HCT116 (cell line): ENCODE measurements around the gene FARP1. TPM values are rescaled to one million over a fixed set of nuclear protein-coding genes. Genes with fewer than 3 reads are reported as not detected.

Experiments used
- ATAC-seq: fragments of 200-7000 bp; cut with Tn5 transposase; 2 replicates; pipeline ENCODE4 v1.9.1; 2020; ENCODE audit warnings: mild to moderate bottlenecking, moderate library complexity
- BruUV-seq: library from RNA; stranded (reverse); fragments of 400-500 nt; replicated peaks from 2 replicates; lab custom pipeline; 2021; lab: Mats Ljungman, UMichigan
- CTCF ChIA-PET: fragments of 300-600 bp; sonication (Branson Sonifier 250); formaldehyde crosslinking; loops from one replicate; lab custom pipeline; 2021; ENCODE audit warnings: antibody characterized with exemption; lab: Charles Lee
- POLR2A ChIA-PET: fragments of 300-600, 350-600 bp; sonication (Branson Sonifier 250); formaldehyde crosslinking; loops from one replicate; lab custom pipeline; 2021; ENCODE audit warnings: antibody characterized with exemption; lab: Charles Lee
- RAD21 ChIA-PET, 2 experiments: fragments of 300-600 bp; sonication (Branson Sonifier 250); formaldehyde crosslinking; loops; one replicate each; lab custom pipeline; 2023; ENCODE audit warnings: low total read pairs in 2 of 2; ENCODE audit not compliant: uncharacterized antibody in 2 of 2, unreplicated experiment in 2 of 2, low non-redundant PET in 1 of 2; lab: Charles Lee
- DNase-seq: peaks from one replicate; pipeline ENCODE4 v3.0.0-alpha.2; 2010; ENCODE audit warnings: low read depth, low spot score
- H2AFZ ChIP-seq: fragments of 200-600 bp; shearing (Covaris generic), sonication (generic); 2 replicates; pipeline ENCODE4 v1.6.1; 2017; ENCODE audit warnings: low read depth, mixed run types, mixed read lengths, antibody characterized with exemption, low read length; ENCODE audit not compliant: poor library complexity, severe bottlenecking
- H3K27ac ChIP-seq: 2 replicates; pipeline ENCODE4 v1.5.1; 2012; ENCODE audit warnings: low read depth, low read length
- H3K27me3 ChIP-seq: fragments of 200-600 bp; sonication (generic); 2 replicates; pipeline ENCODE4 v1.6.1; 2016; ENCODE audit warnings: mixed run types, low read length, mixed read lengths; ENCODE audit not compliant: insufficient read depth
- H3K36me3 ChIP-seq, 2 experiments: fragments of 200-500 bp in 1 of 2; fragments of 200-600 bp in 1 of 2; sonication (Bioruptor generic) in 1 of 2; sonication (generic) in 1 of 2; 2 replicates each; pipeline versions ENCODE4 v1.5.1 to v1.6.1; 2014 to 2016; ENCODE audit warnings: low read length in 2 of 2, inconsistent platforms in 1 of 2, mixed read lengths in 1 of 2, mixed run types in 1 of 2; ENCODE audit not compliant: insufficient read depth in 2 of 2, control insufficient read depth in 1 of 2
- H3K4me1 ChIP-seq, 2 experiments: fragments of 200-600 bp in 1 of 2; sonication (generic) in 1 of 2; 2 replicates each; pipeline versions ENCODE4 v1.5.1 to v1.6.1; 2012 to 2017; ENCODE audit warnings: low read length in 2 of 2, inconsistent platforms in 1 of 2, mild to moderate bottlenecking in 1 of 2, mixed read lengths in 1 of 2, mixed run types in 1 of 2, moderate library complexity in 1 of 2; ENCODE audit not compliant: insufficient read depth in 2 of 2, control insufficient read depth in 1 of 2
- H3K4me2 ChIP-seq: fragments of 200-600 bp; sonication (generic); 2 replicates; pipeline ENCODE4 v1.6.1; 2017; ENCODE audit warnings: mixed run types, low read length, mixed read lengths
- H3K4me3 ChIP-seq, 2 experiments: fragments of 200-600 bp in 1 of 2; sonication (generic) in 1 of 2; replicated peaks in 1 of 2; 2 replicates each; pipeline ENCODE4 v1.5.1; 2011 to 2016; ENCODE audit warnings: low read length in 2 of 2, control low read depth in 1 of 2, low read depth in 1 of 2, mild to moderate bottlenecking in 1 of 2, mixed read lengths in 1 of 2, mixed run types in 1 of 2
- H3K79me2 ChIP-seq: fragments of 200-600 bp; sonication (generic); 2 replicates; pipeline ENCODE4 v1.6.1; 2017; ENCODE audit warnings: mild to moderate bottlenecking, mixed run types, low read length, moderate library complexity, mixed read lengths; ENCODE audit not compliant: insufficient read depth
- H3K9ac ChIP-seq: fragments of 200-600 bp; sonication (generic); 2 replicates; pipeline ENCODE4 v1.6.1; 2016; ENCODE audit warnings: low read length, mixed read lengths
- H3K9me2 ChIP-seq: fragments of 200-600 bp; sonication (generic), shearing (Covaris generic); 2 replicates; pipeline ENCODE4 v1.6.1; 2017; ENCODE audit warnings: mixed run types, mild to moderate bottlenecking, moderate library complexity; ENCODE audit not compliant: insufficient read depth
- H3K9me3 ChIP-seq, 2 experiments: fragments of 200-500 bp in 1 of 2; fragments of 200-600 bp in 1 of 2; sonication (Bioruptor generic) in 1 of 2; sonication (generic) in 1 of 2; 2 replicates each; pipeline ENCODE4 v1.6.1; 2014 to 2017; ENCODE audit warnings: low read length in 2 of 2, mixed read lengths in 2 of 2, inconsistent platforms in 1 of 2, low read depth in 1 of 2, mild to moderate bottlenecking in 1 of 2, mixed run types in 1 of 2, moderate library complexity in 1 of 2; ENCODE audit not compliant: control insufficient read depth in 1 of 2, insufficient read depth in 1 of 2
- H4K20me1 ChIP-seq: fragments of 200-600 bp; sonication (generic), shearing (Covaris generic); 2 replicates; pipeline ENCODE4 v1.6.1; 2017; ENCODE audit warnings: mixed run types, mild to moderate bottlenecking, moderate library complexity; ENCODE audit not compliant: insufficient read depth
- CEBPB ChIP-seq: IDR thresholded peaks from 2 replicates; pipeline ENCODE4 v1.6.1; 2012; ENCODE audit warnings: low read depth
- ELF1 ChIP-seq: IDR thresholded peaks from 2 replicates; pipeline ENCODE4 v1.6.1; 2012; ENCODE audit warnings: low read depth, borderline replicate concordance
- EZH2 ChIP-seq: fragments of 200-600 bp; sonication (generic); IDR thresholded peaks from 2 replicates; pipeline ENCODE4 v1.6.1; 2017; ENCODE audit warnings: antibody characterized with exemption, mixed run types
- FOSL1 ChIP-seq: IDR thresholded peaks from 2 replicates; pipeline ENCODE4 v1.6.1; 2012; ENCODE audit warnings: low read depth
- POLR2AphosphoS5 ChIP-seq: IDR thresholded peaks from 2 replicates; pipeline ENCODE4 v1.6.1; 2011; ENCODE audit warnings: mild to moderate bottlenecking, low read depth, low read length, moderate library complexity
- RAD21 ChIP-seq: IDR thresholded peaks from 2 replicates; pipeline ENCODE4 v1.6.1; 2012; ENCODE audit warnings: low read depth, mild to moderate bottlenecking
- SIN3A ChIP-seq: IDR thresholded peaks from 2 replicates; pipeline ENCODE4 v1.6.1; 2012; ENCODE audit warnings: low read depth
- SRF ChIP-seq: IDR thresholded peaks from 2 replicates; pipeline ENCODE4 v1.6.1; 2012; ENCODE audit warnings: low read depth
- TCF7L2 ChIP-seq: IDR thresholded peaks from 2 replicates; pipeline ENCODE4 v1.7.0; 2011; ENCODE audit warnings: borderline replicate concordance, inconsistent platforms; ENCODE audit not compliant: insufficient read depth, insufficient read length; ENCODE audit errors: extremely low read depth
- YY1 ChIP-seq: IDR thresholded peaks from 2 replicates; pipeline ENCODE4 v1.6.1; 2011; ENCODE audit warnings: low read length, low read depth, moderate library complexity, mild to moderate bottlenecking; ENCODE audit not compliant: insufficient replicate concordance; ENCODE audit errors: extremely low read depth
- intact Hi-C: fragments of 100-400 bp; cut with micrococcal nuclease; formaldehyde crosslinking; loops from 2 replicates; pipeline ENCODE4 v1.10.0; 2022
- total RNA-seq: library from RNA; stranded (reverse); gene quantifications from one replicate; pipeline ENCODE4 v1.2.1, GENCODE V29; 2021; ENCODE audit not compliant: unreplicated experiment
- TF ChIP-seq, protein P1 (sequence below): IDR thresholded peaks from 2 replicates; pipeline ENCODE4 v1.6.1; 2012
- TF ChIP-seq, protein P2 (sequence below): IDR thresholded peaks from 2 replicates; pipeline ENCODE4 v1.6.1; 2012

The FARP1 gene
- total RNA-seq, 1 experiment from 2014 or later: 30.5 TPM

DNA sequence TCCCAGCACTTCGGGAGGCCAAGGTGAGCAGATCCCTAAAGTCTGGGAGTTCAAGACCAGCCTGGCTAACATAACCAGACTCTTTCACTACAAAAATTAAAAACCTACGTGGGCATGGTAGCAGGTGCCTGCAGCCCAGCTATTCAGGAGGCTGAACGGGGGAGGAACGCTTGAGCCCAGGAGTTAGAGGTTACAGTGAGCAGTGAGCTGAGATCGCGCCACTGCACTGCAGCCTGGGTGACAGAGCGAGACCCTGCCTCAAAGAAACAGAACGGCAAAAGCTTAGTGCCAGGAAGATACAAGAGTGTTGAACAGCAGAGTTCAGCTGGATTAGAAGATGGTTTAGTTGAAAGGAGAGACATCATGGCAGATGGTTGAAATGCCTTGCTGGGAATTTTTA, 58.3 kb downstream of the FARP1 start:
- TF ChIP-seq, protein P1, sequence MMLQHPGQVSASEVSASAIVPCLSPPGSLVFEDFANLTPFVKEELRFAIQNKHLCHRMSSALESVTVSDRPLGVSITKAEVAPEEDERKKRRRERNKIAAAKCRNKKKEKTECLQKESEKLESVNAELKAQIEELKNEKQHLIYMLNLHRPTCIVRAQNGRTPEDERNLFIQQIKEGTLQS: no peak
- TF ChIP-seq SIN3A: no peak
- TF ChIP-seq TCF7L2: no peak
- TF ChIP-seq, all 23 proteins: peak for 0
- no TSS peak for BruUV-seq
- Histone ChIP-seq H3K36me3 (no peaks in the 10 kb centered on the region), H3K27ac (no peak overlapping the region), H3K9me3 (peaks cover 0 to 4% of the 10 kb centered on the region in 2 experiments; a peak in 1 of 4 replicates), H3K4me3 (no peak overlapping the region), H4K20me1 (no peaks in the 10 kb centered on the region), H3K79me2 (no peaks in the 10 kb centered on the region), H3K27me3 (no peaks in the 10 kb centered on the region), H3K9ac (no peak overlapping the region), H3K9me2 (no peaks in the 10 kb centered on the region), H3K4me2 (no peak overlapping the region), H2AFZ (no peak overlapping the region), H3K4me1 (no peaks in the 10 kb centered on the region)
- CTCF ChIA-PET: no interaction called here
- DNase-seq (no peak), ATAC-seq (no peak)
- intact Hi-C loops: no loop called here
- RAD21 ChIA-PET: no interaction called here
- POLR2A ChIA-PET: no interaction called here

DNA sequence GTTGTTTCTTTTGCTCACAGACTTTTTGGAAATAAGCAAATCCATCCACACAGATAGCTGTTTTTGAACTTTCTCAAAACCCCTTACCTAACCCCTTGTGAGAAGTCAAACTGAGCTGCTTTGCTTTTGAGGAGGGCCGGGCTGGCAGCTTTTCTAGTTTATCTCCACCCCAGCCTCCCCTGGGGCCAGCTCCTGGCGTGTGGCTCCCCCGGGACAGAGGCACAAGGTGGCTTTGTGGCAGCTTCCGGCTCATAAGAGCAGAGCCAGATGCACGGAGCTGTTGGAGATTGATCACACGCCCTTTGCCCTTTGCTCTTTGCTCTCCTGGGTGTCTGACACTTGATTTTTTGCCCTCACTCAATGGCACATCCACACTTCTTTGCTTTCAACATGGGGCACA, 59.1 kb downstream of the FARP1 start:
- no peaks in the 10 kb centered on the region for H3K27me3 ChIP-seq
- intact Hi-C loops: no loop called here
- no peaks in the 10 kb centered on the region for H4K20me1 ChIP-seq
- DNase-seq (no peak), ATAC-seq (no peak)
- CTCF ChIA-PET: no interaction called here
- RAD21 ChIA-PET: no interaction called here
- no peaks in the 10 kb centered on the region for H3K36me3 ChIP-seq
- no peak overlapping the region for H3K9ac ChIP-seq
- TF ChIP-seq YY1: no peak
- no peak for TF ChIP-seq ELF1
- TF ChIP-seq CEBPB: no peak
- TF ChIP-seq POLR2AphosphoS5: no peak
- no peak for TF ChIP-seq FOSL1
- TF ChIP-seq, protein P2, sequence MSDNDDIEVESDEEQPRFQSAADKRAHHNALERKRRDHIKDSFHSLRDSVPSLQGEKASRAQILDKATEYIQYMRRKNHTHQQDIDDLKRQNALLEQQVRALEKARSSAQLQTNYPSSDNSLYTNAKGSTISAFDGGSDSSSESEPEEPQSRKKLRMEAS: no peak
- TF ChIP-seq SRF: no peak
- TF ChIP-seq EZH2: no peak
- TF ChIP-seq, protein P1: no peak
- TF ChIP-seq RAD21: no peak
- no peak overlapping the region for H3K4me2 ChIP-seq
- no peak overlapping the region for H3K27ac ChIP-seq
- no peak overlapping the region for H2AFZ ChIP-seq
- H3K4me3 ChIP-seq: no peak overlapping the region
- BruUV-seq: no TSS peak
- H3K4me1 ChIP-seq: no peaks in the 10 kb centered on the region
- POLR2A ChIA-PET: no interaction called here
- peaks cover 0 to 5% of the 10 kb centered on the region in 2 experiments; a peak in 2 of 4 replicates for H3K9me3 ChIP-seq
- H3K9me2 ChIP-seq: no peaks in the 10 kb centered on the region
- H3K79me2 ChIP-seq: no peaks in the 10 kb centered on the region
